ENCODE data around the gene MEIG1. TPM values are rescaled to one million over a fixed set of nuclear protein-coding genes. Genes with fewer than 3 reads are reported as not detected.

The MEIG1 gene
- polyA plus RNA-seq, 4 donors = 0.84 to 1.9 (median 1.5) TPM

Other genes starting within 250 kb of the MEIG1 start
- 100 to 1,000 TPM in 3 of 4 donors, 10 to 100 TPM in 1; 85.6 to 118 (median 114) TPM for gene FAM107B, start 184.5 kb upstream of the MEIG1 start, polyA plus RNA-seq (ENCODE audit: insufficient read length in 4 of 4)
- 1 to 10 TPM; 2.6 to 4.6 (median 2.8) TPM for gene CDNF, start 121.4 kb upstream of the MEIG1 start, polyA plus RNA-seq (ENCODE audit: insufficient read length in 4 of 4)
- gene HSPA14, start 121.1 kb upstream of the MEIG1 start, polyA plus RNA-seq (ENCODE audit: insufficient read length in 4 of 4) = 10 to 100 TPM; 17.2 to 23.2 (median 20.8) TPM
- 10 to 100 TPM; 16.6 to 19.7 (median 17.2) TPM for gene MSANTD7, start 121.1 kb upstream of the MEIG1 start, polyA plus RNA-seq (ENCODE audit: insufficient read length in 4 of 4)
- gene SUV39H2, start 80.5 kb upstream of the MEIG1 start, polyA plus RNA-seq (ENCODE audit: insufficient read length in 4 of 4) = 10 to 100 TPM; 18.1 to 27.4 (median 23.4) TPM
- gene DCLRE1C, start 5.3 kb upstream of the MEIG1 start, polyA plus RNA-seq (ENCODE audit: insufficient read length in 4 of 4) = 10 to 100 TPM; 13.7 to 17.5 (median 14.5) TPM
- gene OLAH, start 84.6 kb downstream of the MEIG1 start, polyA plus RNA-seq (ENCODE audit: insufficient read length in 4 of 4) = under 1 TPM; 0.29 to 0.96 (median 0.64) TPM
- 1 to 10 TPM; 4.9 to 7.7 (median 5.6) TPM for gene ACBD7, start 129.4 kb downstream of the MEIG1 start, polyA plus RNA-seq (ENCODE audit: insufficient read length in 4 of 4)
- 10 to 100 TPM; 26.4 to 29.0 (median 26.9) TPM for gene RPP38, start 138.0 kb downstream of the MEIG1 start, polyA plus RNA-seq (ENCODE audit: insufficient read length in 4 of 4)
- 10 to 100 TPM; 31.5 to 36.1 (median 35.2) TPM for gene NMT2, start 209.3 kb downstream of the MEIG1 start, polyA plus RNA-seq (ENCODE audit: insufficient read length in 4 of 4)

All from right renal pelvis (tissue), 4 donors.